ENCODE measurements around the gene BLOC1S1. TPM values are rescaled to one million over a fixed set of nuclear protein-coding genes. Genes with fewer than 3 reads are reported as not detected.

BLOC1S1 gene
- total and polyA plus RNA-seq, 8 donors = 69.4 to 123 (median 77.1) TPM

DNA sequence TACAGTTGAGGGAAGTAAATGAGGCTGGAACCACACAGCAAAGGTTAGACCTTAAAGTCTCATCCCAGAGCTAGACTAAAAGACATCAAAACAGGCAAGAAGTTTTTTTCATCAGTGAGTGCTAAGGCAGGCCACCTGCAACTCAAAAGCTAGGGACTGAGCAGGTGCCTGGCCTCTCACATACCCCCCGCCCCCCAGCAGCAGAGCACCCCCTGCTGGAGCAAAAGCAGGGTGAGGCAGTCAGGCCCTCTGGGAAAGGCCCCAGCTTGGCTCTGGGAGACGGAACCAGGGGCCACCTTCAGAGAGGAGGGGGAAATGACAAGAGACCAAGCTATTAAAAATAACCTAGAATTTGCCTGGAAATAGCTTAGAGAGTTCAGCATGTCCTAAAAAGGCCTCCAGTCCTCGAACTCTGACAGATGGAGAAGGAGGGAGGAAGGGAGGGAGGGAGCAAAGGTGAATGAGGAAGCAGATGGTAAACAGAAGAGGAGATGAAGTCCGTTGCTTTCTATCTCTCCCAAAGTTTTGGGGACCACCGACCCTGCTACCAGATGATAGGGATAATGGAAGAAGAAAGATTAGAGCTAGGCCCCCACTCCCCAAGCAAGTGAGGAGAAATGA is 10.0 kb upstream of the BLOC1S1 start:
- H3K36me3 ChIP-seq = no peaks in the 10 kb centered on the region
- TF ChIP-seq, protein P1, sequence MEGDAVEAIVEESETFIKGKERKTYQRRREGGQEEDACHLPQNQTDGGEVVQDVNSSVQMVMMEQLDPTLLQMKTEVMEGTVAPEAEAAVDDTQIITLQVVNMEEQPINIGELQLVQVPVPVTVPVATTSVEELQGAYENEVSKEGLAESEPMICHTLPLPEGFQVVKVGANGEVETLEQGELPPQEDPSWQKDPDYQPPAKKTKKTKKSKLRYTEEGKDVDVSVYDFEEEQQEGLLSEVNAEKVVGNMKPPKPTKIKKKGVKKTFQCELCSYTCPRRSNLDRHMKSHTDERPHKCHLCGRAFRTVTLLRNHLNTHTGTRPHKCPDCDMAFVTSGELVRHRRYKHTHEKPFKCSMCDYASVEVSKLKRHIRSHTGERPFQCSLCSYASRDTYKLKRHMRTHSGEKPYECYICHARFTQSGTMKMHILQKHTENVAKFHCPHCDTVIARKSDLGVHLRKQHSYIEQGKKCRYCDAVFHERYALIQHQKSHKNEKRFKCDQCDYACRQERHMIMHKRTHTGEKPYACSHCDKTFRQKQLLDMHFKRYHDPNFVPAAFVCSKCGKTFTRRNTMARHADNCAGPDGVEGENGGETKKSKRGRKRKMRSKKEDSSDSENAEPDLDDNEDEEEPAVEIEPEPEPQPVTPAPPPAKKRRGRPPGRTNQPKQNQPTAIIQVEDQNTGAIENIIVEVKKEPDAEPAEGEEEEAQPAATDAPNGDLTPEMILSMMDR (IDR thresholded peaks at IDR 0.05) = peak in 1 of 2 donors; percentile 24
- H3K27ac ChIP-seq = no peak overlapping the region
- H3K9me3 ChIP-seq = no peaks in the 10 kb centered on the region
- intact Hi-C loops (cut with DNase I) = no loop called here
- peak overlapping the region in 1 of 2 donors; percentile 58 for H3K4me3 ChIP-seq
- DNase-seq (no peak), ATAC-seq (no peak)
- peaks cover 0 to 38% of the 10 kb centered on the region in 2 donors for H3K27me3 ChIP-seq
- peaks cover 2 to 22% of the 10 kb centered on the region in 2 donors for H3K4me1 ChIP-seq

DNA sequence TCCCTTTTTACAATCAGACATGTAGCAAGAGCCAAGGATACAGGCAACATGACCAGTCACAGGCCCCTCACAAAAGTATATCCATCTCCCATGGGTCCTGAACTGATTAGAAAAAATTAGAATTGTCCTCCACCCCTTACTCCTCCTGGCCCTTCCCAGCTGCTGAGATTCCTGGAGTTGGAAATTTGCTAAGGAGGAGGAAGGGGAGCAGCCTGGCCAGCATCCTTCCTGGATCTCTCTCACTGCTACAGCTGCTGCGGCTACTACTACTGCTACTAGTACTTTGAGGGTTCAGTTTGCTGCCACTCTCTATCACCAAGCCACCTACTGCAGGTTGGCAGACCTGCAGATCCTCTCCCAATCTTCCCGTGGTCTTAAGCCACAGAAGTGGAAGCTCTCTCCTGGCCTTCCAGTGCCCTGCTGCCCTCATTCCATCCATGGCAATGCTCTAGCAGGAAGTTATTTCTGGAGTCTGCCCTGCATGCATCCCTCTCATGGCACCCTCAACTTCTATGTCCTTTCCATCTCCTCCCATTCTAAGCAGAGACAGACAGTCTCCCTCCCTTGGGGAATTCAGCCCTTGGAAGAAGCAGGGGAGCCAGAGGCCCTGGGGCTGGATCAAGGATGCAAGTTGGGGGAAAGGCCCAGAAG is 9.2 kb upstream of the BLOC1S1 start:
- H3K36me3 ChIP-seq = no peaks in the 10 kb centered on the region
- no peak overlapping the region for H3K27ac ChIP-seq
- H3K9me3 ChIP-seq = no peaks in the 10 kb centered on the region
- intact Hi-C loops (cut with DNase I) = no loop called here
- peak overlapping the region in 1 of 2 donors; percentile 58 for H3K4me3 ChIP-seq
- ATAC-seq (no peak), DNase-seq (no peak)
- TF ChIP-seq, protein P1 (IDR thresholded peaks at IDR 0.05) = no peak
- H3K27me3 ChIP-seq = peaks cover 0 to 38% of the 10 kb centered on the region in 2 donors
- H3K4me1 ChIP-seq = peaks cover 2 to 22% of the 10 kb centered on the region in 2 donors

- TF ChIP-seq, protein P1 (IDR thresholded peaks at IDR 0.05) = no peak
- no peak overlapping the region for H3K27ac ChIP-seq
- H3K36me3 ChIP-seq = no peaks in the 10 kb centered on the region
These were observed 8.6 kb upstream of the BLOC1S1 start for GRCh38 chr12:55707219-55707671.

GRCh38 chr12:55707841-55708694 is 7.8 kb upstream of the BLOC1S1 start, which contains the start of gene ITGA7:
Gene ITGA7 (minus strand): TSS chr12:55707904. CDS start chr12:55707682, 222 bp downstream.
- H3K4me3 ChIP-seq = peak within 1 kb of the TSS; percentile 44 to 58
- DNase-seq (peak in 3 of 4 donors; percentile 52 to 96 (median 69)), ATAC-seq (peak; percentile 90)
- H3K27ac ChIP-seq = no peak within 1 kb of the TSS
- H3K9me3 ChIP-seq = no peaks in the 10 kb centered on the region
- H3K27me3 ChIP-seq = peaks cover 0 to 38% of the 10 kb centered on the region in 2 donors
- TF ChIP-seq, protein P1 (IDR thresholded peaks at IDR 0.05) = no peak
- H3K36me3 ChIP-seq = no peaks in the 10 kb centered on the region
- H3K4me1 ChIP-seq = peaks cover 6 to 22% of the 10 kb centered on the region in 2 donors
- intact Hi-C loops (cut with DNase I) = no loop called here

More at GRCh38 chr12:55707219-55707671, 8.6 kb upstream of the BLOC1S1 start:
- peak in 1 of 4 donors; percentile 83 for DNase-seq
- peaks cover 0 to 38% of the 10 kb centered on the region in 2 donors for H3K27me3 ChIP-seq
- intact Hi-C loops (cut with DNase I) = no loop called here
- H3K9me3 ChIP-seq = no peaks in the 10 kb centered on the region
- peak overlapping the region; percentile 44 to 58 for H3K4me3 ChIP-seq
- peak; percentile 18 for ATAC-seq
- H3K4me1 ChIP-seq = peaks cover 3 to 22% of the 10 kb centered on the region in 2 donors
